Measurements from ENCODE around the gene TBC1D22A. TPM values are rescaled to one million over a fixed set of nuclear protein-coding genes. Genes with fewer than 3 reads are reported as not detected.

Gene TBC1D22A
- polyA plus RNA-seq, 1 donor from 2014 or later = 9.3 TPM

GRCh38 chr22:46766611-46767010 lies 4.2 kb downstream of the TBC1D22A start:
- Histone ChIP-seq H3K9ac (ENCODE audit: low read length) (no peak overlapping the region), H3K36me3 (ENCODE audit: insufficient read depth, low read length) (no peaks in the 10 kb centered on the region), H4K20me1 (ENCODE audit: insufficient read depth) (no peaks in the 10 kb centered on the region), H3K27ac (ENCODE audit: low read length) (no peak overlapping the region), H2AFZ (ENCODE audit: low read depth, low read length) (no peak overlapping the region), H3K27me3 (ENCODE audit: insufficient read depth, low read depth, low read length) (no peaks in the 10 kb centered on the region), H3F3A (ENCODE audit: insufficient read depth, low read length, poor library complexity, severe bottlenecking) (no peaks in the 10 kb centered on the region), H3K79me2 (replicated peaks; ENCODE audit: insufficient read depth, low read length) (peaks cover 38% of the 10 kb centered on the region), H3K4me3 (ENCODE audit: low read length) (no peak overlapping the region), H3K9me3 (ENCODE audit: low read length) (no peaks in the 10 kb centered on the region), H3K4me2 (ENCODE audit: low read length) (no peak overlapping the region), H3K9me2 (ENCODE audit: insufficient read depth, low read length) (no peaks in the 10 kb centered on the region)
- TF ChIP-seq EZH2 (IDR thresholded peaks at IDR 0.05; ENCODE audit: borderline replicate concordance, insufficient read depth, low read length, poor library complexity, severe bottlenecking) = no peak
- no peak for TF ChIP-seq SMC3 (conservative IDR thresholded peaks at IDR 0.05; ENCODE audit: poor library complexity)
- no peak for TF ChIP-seq RAD21 (conservative IDR thresholded peaks at IDR 0.05)
- no peak for TF ChIP-seq EP300 (conservative IDR thresholded peaks at IDR 0.05; ENCODE audit: poor library complexity, severe bottlenecking)
- TF ChIP-seq TAF1 (IDR thresholded peaks at IDR 0.05; ENCODE audit: low read depth) = no peak
- no peak for TF ChIP-seq CTCF (IDR thresholded peaks at IDR 0.05; ENCODE audit: poor library complexity, severe bottlenecking)
- TF ChIP-seq REST (IDR thresholded peaks at IDR 0.05; ENCODE audit: borderline replicate concordance) = no peak
- no peak for TF ChIP-seq POLR2AphosphoS5 (IDR thresholded peaks at IDR 0.05)
- no peak for TF ChIP-seq MXI1 (conservative IDR thresholded peaks at IDR 0.05; ENCODE audit: poor library complexity, severe bottlenecking)

GRCh38 chr22:46767249-46767985 lies 5.0 kb downstream of the TBC1D22A start:
- Histone ChIP-seq H3K9me3 (ENCODE audit: low read length) (no peaks in the 10 kb centered on the region), H3K9ac (ENCODE audit: low read length) (no peak overlapping the region), H3K4me2 (ENCODE audit: low read length) (no peak overlapping the region), H3K36me3 (ENCODE audit: insufficient read depth, low read length) (no peaks in the 10 kb centered on the region), H3K9me2 (ENCODE audit: insufficient read depth, low read length) (no peaks in the 10 kb centered on the region), H2AFZ (ENCODE audit: low read depth, low read length) (no peak overlapping the region), H3K27ac (ENCODE audit: low read length) (no peak overlapping the region), H3K4me3 (ENCODE audit: low read length) (no peak overlapping the region), H3F3A (ENCODE audit: insufficient read depth, low read length, poor library complexity, severe bottlenecking) (no peaks in the 10 kb centered on the region), H3K79me2 (replicated peaks; ENCODE audit: insufficient read depth, low read length) (peaks cover 32% of the 10 kb centered on the region), H4K20me1 (ENCODE audit: insufficient read depth) (no peaks in the 10 kb centered on the region), H3K27me3 (ENCODE audit: insufficient read depth, low read depth, low read length) (no peaks in the 10 kb centered on the region)
- TF ChIP-seq POLR2AphosphoS5 (IDR thresholded peaks at IDR 0.05) (no peak), CTCF (IDR thresholded peaks at IDR 0.05; ENCODE audit: poor library complexity, severe bottlenecking) (no peak), RAD21 (conservative IDR thresholded peaks at IDR 0.05) (no peak), TAF1 (IDR thresholded peaks at IDR 0.05; ENCODE audit: low read depth) (no peak), EZH2 (IDR thresholded peaks at IDR 0.05; ENCODE audit: borderline replicate concordance, insufficient read depth, low read length, poor library complexity, severe bottlenecking) (no peak), MXI1 (conservative IDR thresholded peaks at IDR 0.05; ENCODE audit: poor library complexity, severe bottlenecking) (no peak), SMC3 (conservative IDR thresholded peaks at IDR 0.05; ENCODE audit: poor library complexity) (no peak), REST (IDR thresholded peaks at IDR 0.05; ENCODE audit: borderline replicate concordance) (no peak), EP300 (conservative IDR thresholded peaks at IDR 0.05; ENCODE audit: poor library complexity, severe bottlenecking) (no peak)
